ENCODE data around the gene C2orf81. TPM values are rescaled to one million over a fixed set of nuclear protein-coding genes. Genes with fewer than 3 reads are reported as not detected.

Gene C2orf81
- total and polyA plus RNA-seq, 7 experiments from 2014 or later, result 4.3 to 10.5 (median 7.9) TPM

DNA sequence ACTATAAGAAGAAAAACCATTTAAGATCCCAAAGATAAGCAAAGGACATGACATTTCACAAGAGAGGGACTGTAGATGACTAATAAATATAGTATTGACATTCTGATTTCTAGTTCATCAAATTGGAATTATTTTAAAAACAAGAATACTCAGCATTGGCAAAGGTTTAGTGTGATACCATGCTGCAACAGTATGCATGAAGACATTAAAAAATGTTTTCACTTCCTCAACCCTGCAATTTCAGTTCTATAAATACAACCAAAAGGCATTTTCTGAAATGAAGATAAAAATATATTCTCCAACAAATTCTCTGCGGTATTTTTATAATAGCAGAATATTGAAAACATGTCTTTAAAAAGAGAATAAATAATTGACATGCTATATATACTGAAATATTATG is 2.1 kb downstream of the C2orf81 start:
- peaks cover 20 to 57% (median 40%) of the 10 kb centered on the region in 7 donors for H3K4me1 Mint-ChIP-seq
- ChIA-PET CTCF (no interaction called here), POLR2A (interaction anchor here (0.6 to 1.4 kb wide), 4 partner anchors 45 to 243 kb away, joined by 3 to 4 read pairs (median 3); partner anchors contain the start of gene MRPL53)
- Histone ChIP-seq H3K36me3 (ENCODE audit: control insufficient read depth in 2 of 3, insufficient read depth in 3 of 3, low read length in 3 of 3) (peaks cover 0 to 4% (median 0%) of the 10 kb centered on the region in 3 experiments), H3K27ac (ENCODE audit: low read depth, low read length) (peak overlapping the region; percentile 31), H3K27me3 (ENCODE audit: control insufficient read depth in 2 of 2, insufficient read depth in 2 of 2, low read length in 2 of 2) (peaks cover 0 to 2% of the 10 kb centered on the region in 2 donors), H3K4me3 (ENCODE audit: low read length) (no peak overlapping the region), H3K4me1 (ENCODE audit: control insufficient read depth in 2 of 2, insufficient read depth in 2 of 2, low read length in 2 of 2) (peaks cover 4 to 25% of the 10 kb centered on the region in 2 donors), H3K9me3 (ENCODE audit: control insufficient read depth in 2 of 3, low read length in 3 of 3) (no peaks in the 10 kb centered on the region)
- DNase-seq (no peak), ATAC-seq (no peak)
- H3K4me3 Mint-ChIP-seq, result no peak overlapping the region
- intact Hi-C loops (cut with micrococcal nuclease), result no loop called here
- H3K27me3 Mint-ChIP-seq, result peaks cover 0 to 5% (median 0%) of the 10 kb centered on the region in 5 donors
- peaks cover 0 to 6% (median 0%) of the 10 kb centered on the region in 5 donors for H3K36me3 Mint-ChIP-seq
- H3K27ac Mint-ChIP-seq, result peak overlapping the region in 2 of 9 donors; percentile 96 to 99
- no peaks in the 10 kb centered on the region for H3K9me3 Mint-ChIP-seq

DNA sequence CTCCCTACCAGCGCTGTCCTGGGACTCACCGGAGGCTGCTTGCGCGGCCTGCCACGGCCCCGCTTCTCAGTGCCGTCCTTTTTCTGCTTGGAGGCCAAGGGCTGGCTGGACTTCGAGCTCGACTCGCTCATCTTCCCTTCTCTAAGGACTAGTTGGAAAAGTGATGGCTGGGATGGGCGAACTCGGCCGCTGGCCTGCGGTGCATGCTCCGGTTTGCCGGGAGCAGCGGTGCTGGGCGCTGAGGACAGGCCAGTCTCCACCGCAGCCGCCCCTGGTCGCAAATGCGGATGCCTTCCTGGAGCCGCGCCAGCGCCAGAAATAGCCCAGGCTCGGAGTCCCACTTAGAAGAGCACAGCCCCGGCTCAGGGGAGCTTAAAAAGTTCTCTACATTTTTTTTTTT is 3.1 kb downstream of the C2orf81 start:
- ChIA-PET CTCF (interaction anchor here (1.0 kb wide), 1 partner anchor 236 kb away, joined by 6 read pairs; the partner anchor contains the start of gene SEMA4F), POLR2A (interaction anchor here (0.6 to 1.1 kb wide), 2 partner anchors 54 to 66 kb away, joined by 3 to 5 read pairs; partner anchors contain the start of gene MRPL53)
- Mint-ChIP-seq H3K9me3 (no peaks in the 10 kb centered on the region), H3K36me3 (peaks cover 0 to 2% (median 0%) of the 10 kb centered on the region in 5 donors), H3K4me1 (peaks cover 20 to 62% (median 49%) of the 10 kb centered on the region in 7 donors), H3K27ac (peak overlapping the region in 1 of 9 donors; percentile 59), H3K27me3 (peaks cover 0 to 11% (median 0%) of the 10 kb centered on the region in 5 donors), H3K4me3 (no peak overlapping the region)
- no peaks in the 10 kb centered on the region for H3K9me3 ChIP-seq (ENCODE audit: control insufficient read depth in 2 of 3, low read length in 3 of 3)
- ATAC-seq (no peak), DNase-seq (no peak)
- no peak overlapping the region for H3K27ac ChIP-seq (ENCODE audit: low read depth, low read length)
- H3K27me3 ChIP-seq (ENCODE audit: control insufficient read depth in 2 of 2, insufficient read depth in 2 of 2, low read length in 2 of 2), result peaks cover 0 to 4% of the 10 kb centered on the region in 2 donors
- peaks cover 4 to 27% of the 10 kb centered on the region in 2 donors for H3K4me1 ChIP-seq (ENCODE audit: control insufficient read depth in 2 of 2, insufficient read depth in 2 of 2, low read length in 2 of 2)
- intact Hi-C loops (cut with micrococcal nuclease), result no loop called here
- H3K4me3 ChIP-seq (ENCODE audit: low read length), result no peak overlapping the region
- H3K36me3 ChIP-seq (ENCODE audit: control insufficient read depth in 2 of 3, insufficient read depth in 3 of 3, low read length in 3 of 3), result peaks cover 0 to 4% (median 0%) of the 10 kb centered on the region in 3 experiments

DNA sequence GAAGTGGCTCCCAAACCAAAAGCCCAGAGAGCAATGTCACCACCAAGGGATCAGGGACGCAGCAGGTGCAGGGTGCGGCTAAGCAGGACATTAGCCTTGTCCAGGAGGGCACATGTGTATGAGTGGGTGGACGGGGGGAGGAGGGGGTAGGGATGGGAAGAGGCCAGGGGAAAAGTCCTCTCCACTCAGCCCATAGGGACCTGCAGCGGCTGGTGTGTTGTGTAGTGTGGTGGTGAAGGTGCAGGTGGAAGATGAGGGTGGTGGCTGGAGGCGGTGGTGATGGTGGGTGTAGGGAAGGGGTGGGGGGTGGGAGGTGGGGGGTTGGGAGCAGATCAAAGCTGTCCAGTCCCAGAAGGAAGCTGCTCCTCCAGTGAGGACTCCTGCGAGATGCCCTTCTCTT is 3.7 kb downstream of the C2orf81 start:
- peaks cover 20 to 58% (median 48%) of the 10 kb centered on the region in 7 donors for H3K4me1 Mint-ChIP-seq
- peak overlapping the region in 2 of 9 donors; percentile 49 for H3K27ac Mint-ChIP-seq
- Histone ChIP-seq H3K4me1 (ENCODE audit: control insufficient read depth in 2 of 2, insufficient read depth in 2 of 2, low read length in 2 of 2) (peaks cover 4 to 27% of the 10 kb centered on the region in 2 donors), H3K36me3 (ENCODE audit: control insufficient read depth in 2 of 3, insufficient read depth in 3 of 3, low read length in 3 of 3) (peaks cover 0 to 4% (median 0%) of the 10 kb centered on the region in 3 experiments), H3K9me3 (ENCODE audit: control insufficient read depth in 2 of 3, low read length in 3 of 3) (no peaks in the 10 kb centered on the region), H3K27ac (ENCODE audit: low read depth, low read length) (no peak overlapping the region), H3K4me3 (ENCODE audit: low read length) (no peak overlapping the region), H3K27me3 (ENCODE audit: control insufficient read depth in 2 of 2, insufficient read depth in 2 of 2, low read length in 2 of 2) (peaks cover 0 to 4% of the 10 kb centered on the region in 2 donors)
- no peak for DNase-seq
- peaks cover 0 to 12% (median 0%) of the 10 kb centered on the region in 5 donors for H3K27me3 Mint-ChIP-seq
- ChIA-PET POLR2A (no interaction called here), CTCF (interaction anchor here (1.0 kb wide), 1 partner anchor 236 kb away, joined by 6 read pairs; the partner anchor contains the start of gene SEMA4F)
- no peak overlapping the region for H3K4me3 Mint-ChIP-seq
- no peak for ATAC-seq
- no peaks in the 10 kb centered on the region for H3K9me3 Mint-ChIP-seq
- no peaks in the 10 kb centered on the region for H3K36me3 Mint-ChIP-seq
- intact Hi-C loops (cut with micrococcal nuclease), result no loop called here

DNA sequence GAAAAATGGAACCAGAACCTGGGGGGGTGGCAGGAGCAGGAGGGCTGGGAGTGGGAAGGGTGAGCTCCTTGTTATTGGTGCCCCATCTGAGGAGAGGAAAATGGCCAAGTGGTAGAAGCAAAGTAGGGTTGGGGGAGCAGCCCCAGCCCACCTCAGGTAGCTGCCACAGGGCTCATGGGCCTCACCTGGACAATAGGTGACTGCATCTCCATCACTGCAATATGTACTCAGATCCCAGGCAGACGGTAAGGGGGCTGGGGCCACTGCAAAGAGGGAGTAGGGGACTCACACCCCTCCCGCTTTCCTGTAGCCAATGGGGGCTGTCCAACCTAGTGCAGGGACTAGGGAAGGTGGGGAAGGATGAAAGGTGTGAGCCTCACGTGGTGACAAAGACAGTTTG is 4.2 kb downstream of the C2orf81 start:
- H3K36me3 Mint-ChIP-seq, result no peaks in the 10 kb centered on the region
- no peak overlapping the region for H3K4me3 ChIP-seq (ENCODE audit: low read length)
- no peak for DNase-seq
- ChIA-PET POLR2A (interaction anchor here (2.8 kb wide), 1 partner anchor 38 kb away, joined by 8 read pairs; the partner anchor contains the start of gene INO80B), CTCF (no interaction called here)
- H3K27me3 ChIP-seq (ENCODE audit: control insufficient read depth in 2 of 2, insufficient read depth in 2 of 2, low read length in 2 of 2), result peaks cover 0 to 4% of the 10 kb centered on the region in 2 donors
- H3K27ac ChIP-seq (ENCODE audit: low read depth, low read length), result no peak overlapping the region
- no peak for ATAC-seq
- peak overlapping the region in 5 of 9 donors; percentile 29 to 78 (median 76) for H3K27ac Mint-ChIP-seq
- H3K36me3 ChIP-seq (ENCODE audit: control insufficient read depth in 2 of 3, insufficient read depth in 3 of 3, low read length in 3 of 3), result peaks cover 0 to 4% (median 0%) of the 10 kb centered on the region in 3 experiments
- peak overlapping the region in 4 of 10 donors; percentile 8 to 75 (median 30) for H3K4me3 Mint-ChIP-seq
- H3K4me1 ChIP-seq (ENCODE audit: control insufficient read depth in 2 of 2, insufficient read depth in 2 of 2, low read length in 2 of 2), result peaks cover 2 to 25% of the 10 kb centered on the region in 2 donors
- intact Hi-C loops (cut with micrococcal nuclease), result no loop called here
- H3K4me1 Mint-ChIP-seq, result peaks cover 20 to 54% (median 49%) of the 10 kb centered on the region in 7 donors
- H3K9me3 Mint-ChIP-seq, result no peaks in the 10 kb centered on the region
- peaks cover 0 to 12% (median 0%) of the 10 kb centered on the region in 5 donors for H3K27me3 Mint-ChIP-seq
- no peaks in the 10 kb centered on the region for H3K9me3 ChIP-seq (ENCODE audit: control insufficient read depth in 2 of 3, low read length in 3 of 3)

DNA sequence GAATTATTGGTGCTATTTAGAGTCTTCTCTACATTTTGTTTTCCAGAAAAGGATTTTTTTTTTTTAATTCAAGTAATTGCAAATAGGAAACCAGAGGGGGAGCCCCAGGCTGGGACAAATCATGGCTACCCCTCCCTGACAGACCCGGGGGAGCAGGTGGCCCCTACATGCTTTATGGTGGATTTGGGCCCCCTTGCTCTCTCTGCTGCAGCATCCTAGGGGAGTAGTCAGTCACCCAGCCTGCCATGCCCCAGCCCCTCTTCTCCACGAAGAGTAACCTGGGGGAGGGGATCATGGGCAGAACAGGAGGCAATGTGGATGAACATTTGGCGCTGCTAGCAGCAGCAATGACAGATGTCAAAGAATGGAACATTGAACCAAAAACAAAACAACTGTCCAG is 4.6 kb downstream of the C2orf81 start:
- peaks cover 18 to 53% (median 45%) of the 10 kb centered on the region in 7 donors for H3K4me1 Mint-ChIP-seq
- DNase-seq, result peak in 1 of 9 donors; percentile 23
- H3K27me3 Mint-ChIP-seq, result peaks cover 0 to 12% (median 0%) of the 10 kb centered on the region in 5 donors
- Histone ChIP-seq H3K4me1 (ENCODE audit: control insufficient read depth in 2 of 2, insufficient read depth in 2 of 2, low read length in 2 of 2) (peaks cover 0 to 23% of the 10 kb centered on the region in 2 donors), H3K27me3 (ENCODE audit: control insufficient read depth in 2 of 2, insufficient read depth in 2 of 2, low read length in 2 of 2) (peaks cover 0 to 4% of the 10 kb centered on the region in 2 donors), H3K27ac (ENCODE audit: low read depth, low read length) (no peak overlapping the region), H3K4me3 (ENCODE audit: low read length) (no peak overlapping the region), H3K9me3 (ENCODE audit: control insufficient read depth in 2 of 3, low read length in 3 of 3) (no peaks in the 10 kb centered on the region), H3K36me3 (ENCODE audit: control insufficient read depth in 2 of 3, insufficient read depth in 3 of 3, low read length in 3 of 3) (peaks cover 0 to 3% (median 0%) of the 10 kb centered on the region in 3 experiments)
- H3K27ac Mint-ChIP-seq, result peak overlapping the region in 5 of 9 donors; percentile 29 to 78 (median 76)
- ChIA-PET CTCF (no interaction called here), POLR2A (interaction anchor here (0.6 to 2.8 kb wide), 4 partner anchors 15 to 42 kb away, joined by 3 to 8 read pairs (median 3); partner anchors contain the start of genes INO80B and WBP1)
- H3K9me3 Mint-ChIP-seq, result no peaks in the 10 kb centered on the region
- H3K4me3 Mint-ChIP-seq, result peak overlapping the region in 6 of 10 donors; percentile 8 to 75 (median 32)
- intact Hi-C loops (cut with micrococcal nuclease), result loop anchor here in 1 of 2 donors (1.0 kb wide), 1 partner anchor 171 kb away; no protein-coding TSS in a partner anchor
- ATAC-seq, result no peak
- no peaks in the 10 kb centered on the region for H3K36me3 Mint-ChIP-seq

DNA sequence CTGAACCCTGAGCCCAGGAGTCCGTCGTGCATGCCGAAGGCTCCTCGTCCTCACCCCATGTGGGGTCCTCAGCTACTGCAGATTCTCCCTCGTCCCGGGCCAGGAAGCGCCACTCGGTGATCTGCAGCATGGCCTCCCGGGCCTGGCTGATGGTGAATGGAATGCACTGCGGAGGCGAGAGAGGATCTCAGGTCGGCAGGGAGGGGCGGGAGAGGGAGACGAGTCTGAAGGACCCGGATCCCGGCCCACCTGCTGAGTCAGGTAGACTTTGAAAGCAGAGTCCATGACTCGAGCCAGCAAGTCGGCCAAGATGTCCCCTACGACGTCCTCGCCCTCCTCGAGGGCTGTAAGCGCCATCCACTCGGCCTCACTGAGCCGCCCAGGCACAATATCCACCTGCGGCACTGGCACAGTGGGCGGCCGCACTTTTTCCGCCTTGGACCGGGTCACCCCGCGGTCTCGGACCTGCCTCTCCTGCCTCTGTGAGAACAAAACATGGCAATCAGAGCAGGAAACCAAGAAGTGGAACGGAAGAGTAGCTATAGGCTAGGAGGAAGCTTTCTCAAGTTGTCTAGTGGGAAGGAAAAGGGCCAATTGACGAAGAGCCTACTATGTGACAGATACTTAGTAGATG is 5.5 kb downstream of the C2orf81 start:
- Mint-ChIP-seq H3K4me3 (peak overlapping the region; percentile 37 to 87 (median 78)), H3K36me3 (no peaks in the 10 kb centered on the region), H3K9me3 (no peaks in the 10 kb centered on the region), H3K4me1 (peaks cover 15 to 47% (median 38%) of the 10 kb centered on the region in 7 donors), H3K27ac (peak overlapping the region in 8 of 9 donors; percentile 18 to 92 (median 74)), H3K27me3 (peaks cover 0 to 12% (median 0%) of the 10 kb centered on the region in 5 donors)
- ChIA-PET CTCF (no interaction called here), POLR2A (interaction anchor here (0.6 to 2.8 kb wide), 7 partner anchors 16 to 173 kb away, joined by 3 to 8 read pairs (median 3); partner anchors contain the start of genes INO80B and WBP1)
- Histone ChIP-seq H3K27me3 (ENCODE audit: control insufficient read depth in 2 of 2, insufficient read depth in 2 of 2, low read length in 2 of 2) (peaks cover 0 to 4% of the 10 kb centered on the region in 2 donors), H3K36me3 (ENCODE audit: control insufficient read depth in 2 of 3, insufficient read depth in 3 of 3, low read length in 3 of 3) (no peaks in the 10 kb centered on the region), H3K27ac (ENCODE audit: low read depth, low read length) (peak overlapping the region; percentile 49), H3K9me3 (ENCODE audit: control insufficient read depth in 2 of 3, low read length in 3 of 3) (no peaks in the 10 kb centered on the region), H3K4me3 (ENCODE audit: low read length) (peak overlapping the region; percentile 57), H3K4me1 (ENCODE audit: control insufficient read depth in 2 of 2, insufficient read depth in 2 of 2, low read length in 2 of 2) (peaks cover 0 to 21% of the 10 kb centered on the region in 2 donors)
- DNase-seq (peak in 3 of 9 donors; percentile 14 to 24 (median 15)), ATAC-seq (peak; percentile 6)
- intact Hi-C loops (cut with micrococcal nuclease), result loop anchor here in 1 of 2 donors (1.0 kb wide), 2 partner anchors 24 to 171 kb away; no protein-coding TSS in a partner anchor

All from naive thymus-derived CD4-positive, alpha-beta T cell (primary cell).